HepG2 (cell line): ENCODE data around the gene TP73. TPM values are rescaled to one million over a fixed set of nuclear protein-coding genes. Genes with fewer than 3 reads are reported as not detected.

ENCODE experiments used
- CEBPZ ChIP-seq: IDR thresholded peaks from 2 replicates; pipeline ENCODE4 v1.6.1; 2012; ENCODE audit warnings: low read length, improper control_type of control experiment
- HNF4G ChIP-seq, 2 experiments: sonication (generic) in 1 of 2; formaldehyde crosslinking in 1 of 2; IDR thresholded peaks; 2 replicates each; pipeline versions ENCODE4 v1.4.0 to v1.6.1; 2011 to 2020; ENCODE audit warnings: borderline replicate concordance in 2 of 2, low read depth in 2 of 2, mild to moderate bottlenecking in 2 of 2, low read length in 1 of 2, missing genetic modification reagents in 1 of 2, moderate library complexity in 1 of 2
- KLF12 ChIP-seq: sonication (generic); formaldehyde crosslinking; IDR thresholded peaks from 2 replicates; pipeline ENCODE4 v1.4.0; 2020; ENCODE audit warnings: missing genetic modification reagents, borderline replicate concordance
- LRRFIP1 ChIP-seq: sonication (generic); formaldehyde crosslinking; conservative IDR thresholded peaks from 2 replicates; pipeline ENCODE4 v1.4.0; 2020; ENCODE audit warnings: missing genetic modification reagents
- PHB2 ChIP-seq: fragments of 450-650 bp; IDR thresholded peaks from 2 replicates; pipeline ENCODE4 v1.6.1; 2018; ENCODE audit not compliant: partially characterized antibody
- RAD51 ChIP-seq: fragments of 450-650 bp; IDR thresholded peaks from 2 replicates; pipeline ENCODE4 v1.6.1; 2016; ENCODE audit warnings: borderline replicate concordance
- RBM22 ChIP-seq: fragments of 200-400 bp; formaldehyde crosslinking; optimal IDR thresholded peaks from 2 replicates; pipeline ENCODE3; 2017; ENCODE audit warnings: mild to moderate bottlenecking, low read length, moderate library complexity
- SNAI1 ChIP-seq: sonication (generic); formaldehyde crosslinking; IDR thresholded peaks from 2 replicates; pipeline ENCODE4 v1.5.0; 2020; ENCODE audit warnings: mild to moderate bottlenecking, missing genetic modification reagents, borderline replicate concordance
- ZBTB4 ChIP-seq: sonication (generic); formaldehyde crosslinking; IDR thresholded peaks from 2 replicates; pipeline ENCODE4 v1.4.0; 2020; ENCODE audit warnings: missing genetic modification reagents, mild to moderate bottlenecking, borderline replicate concordance
- ZMAT5 ChIP-seq: sonication (generic); formaldehyde crosslinking; IDR thresholded peaks from 2 replicates; pipeline ENCODE4 v1.5.0; 2020; ENCODE audit warnings: mild to moderate bottlenecking, low read depth, missing genetic modification reagents, borderline replicate concordance
- ZMYM3 ChIP-seq: sonication (generic); formaldehyde crosslinking; IDR thresholded peaks from 2 replicates; pipeline ENCODE4 v1.5.1; 2020; ENCODE audit warnings: mild to moderate bottlenecking, missing genetic modification reagents
- ZNF138 ChIP-seq: sonication (generic); formaldehyde crosslinking; IDR thresholded peaks from 2 replicates; pipeline ENCODE4 v1.5.0; 2020; ENCODE audit warnings: mild to moderate bottlenecking, low read depth, missing genetic modification reagents
- ZNF225 ChIP-seq: sonication (generic); formaldehyde crosslinking; IDR thresholded peaks from 2 replicates; pipeline ENCODE4 v1.4.0; 2020; ENCODE audit warnings: mild to moderate bottlenecking, missing genetic modification reagents
- ZNF589 ChIP-seq: sonication (generic); formaldehyde crosslinking; conservative IDR thresholded peaks from 2 replicates; pipeline ENCODE4 v1.8.0; 2022; ENCODE audit warnings: mild to moderate bottlenecking, moderate library complexity, missing genetic modification reagents
- ZNF629 ChIP-seq: sonication (generic); formaldehyde crosslinking; conservative IDR thresholded peaks from 2 replicates; pipeline ENCODE4 v1.5.0; 2020; ENCODE audit warnings: missing genetic modification reagents
- ZNF737 ChIP-seq: sonication (generic); formaldehyde crosslinking; IDR thresholded peaks from 2 replicates; pipeline ENCODE4 v1.5.0; 2020; ENCODE audit warnings: missing genetic modification reagents, mild to moderate bottlenecking, borderline replicate concordance
- ZNF770 ChIP-seq: sonication (generic); formaldehyde crosslinking; IDR thresholded peaks from 2 replicates; pipeline ENCODE4 v1.5.0; 2020; ENCODE audit warnings: mild to moderate bottlenecking, missing genetic modification reagents
- ZNF776 ChIP-seq: sonication (generic); formaldehyde crosslinking; IDR thresholded peaks from 2 replicates; pipeline ENCODE4 v1.4.0; 2020; ENCODE audit warnings: mild to moderate bottlenecking, missing genetic modification reagents
- polyA plus RNA-seq, 8 experiments: library from polyadenylated mRNA; depleted of rRNA in 3 of 8; stranded (reverse) in 7 of 8; unstranded in 1 of 8; fragments of >200 nt; fragmentation: Illumina TruSeq in 4 of 8; extraction: Trizol in 4 of 8; gene quantifications; 2 replicates each; pipeline versions ENCODE4 v1.2.1 to v1.2.3, GENCODE V29; 2011 to 2016; ENCODE audit warnings: low read depth in 4 of 8, missing spikeins in 1 of 8, mixed read lengths in 1 of 8; ENCODE audit not compliant: insufficient read depth in 1 of 8
- total RNA-seq, 5 experiments: library from RNA; depleted of rRNA; stranded (reverse); fragments of >200 nt; fragmentation: Illumina TruSeq; extraction: Trizol; gene quantifications; 2 replicates each; pipeline ENCODE4 v1.2.3, GENCODE V29; 2016; ENCODE audit warnings: low read depth in 1 of 5

Gene TP73
- total and polyA plus RNA-seq, 2 of the 13 experiments (the other 11 are each of a cell fraction or from before 2014, with no cell fraction given): 0.49 to 1.1 TPM

- TF ChIP-seq CEBPZ (no peak), ZNF225 (no peak), ZBTB4 (CRISPR knock-in tag) (no peak), ZNF138 (no peak), SNAI1 (CRISPR knock-in tag) (no peak), ZNF776 (CRISPR knock-in tag) (no peak), ZNF629 (CRISPR knock-in tag) (no peak), KLF12 (no peak), ZNF770 (CRISPR knock-in tag) (no peak), ZNF589 (CRISPR knock-in tag) (0 out of 2 replicates have a peak, but pooled peaks have one; percentile 27), ZMYM3 (CRISPR knock-in tag) (no peak), PHB2 (no peak), LRRFIP1 (CRISPR knock-in tag) (no peak), ZNF737 (CRISPR knock-in tag) (no peak), RAD51 (no peak), ZMAT5 (no peak), HNF4G (IDR thresholded peaks at IDR 0.05; ENCODE audit: borderline replicate concordance, low read depth, low read length) (no peak), HNF4G (CRISPR knock-in tag; IDR thresholded peaks at IDR 0.05; ENCODE audit: borderline replicate concordance, low read depth) (no peak), RBM22 (peak; percentile 50)
Observed at GRCh38 chr1:3777078-3777547, 124.8 kb downstream of the TP73 start (continued).
